ENCODE results near the gene TRAPPC6A.

The TRAPPC6A gene

GRCh38 chr19:45146251-45146650 lies 31.8 kb downstream of the TRAPPC6A start:
- DNase-seq: no peak

DNA sequence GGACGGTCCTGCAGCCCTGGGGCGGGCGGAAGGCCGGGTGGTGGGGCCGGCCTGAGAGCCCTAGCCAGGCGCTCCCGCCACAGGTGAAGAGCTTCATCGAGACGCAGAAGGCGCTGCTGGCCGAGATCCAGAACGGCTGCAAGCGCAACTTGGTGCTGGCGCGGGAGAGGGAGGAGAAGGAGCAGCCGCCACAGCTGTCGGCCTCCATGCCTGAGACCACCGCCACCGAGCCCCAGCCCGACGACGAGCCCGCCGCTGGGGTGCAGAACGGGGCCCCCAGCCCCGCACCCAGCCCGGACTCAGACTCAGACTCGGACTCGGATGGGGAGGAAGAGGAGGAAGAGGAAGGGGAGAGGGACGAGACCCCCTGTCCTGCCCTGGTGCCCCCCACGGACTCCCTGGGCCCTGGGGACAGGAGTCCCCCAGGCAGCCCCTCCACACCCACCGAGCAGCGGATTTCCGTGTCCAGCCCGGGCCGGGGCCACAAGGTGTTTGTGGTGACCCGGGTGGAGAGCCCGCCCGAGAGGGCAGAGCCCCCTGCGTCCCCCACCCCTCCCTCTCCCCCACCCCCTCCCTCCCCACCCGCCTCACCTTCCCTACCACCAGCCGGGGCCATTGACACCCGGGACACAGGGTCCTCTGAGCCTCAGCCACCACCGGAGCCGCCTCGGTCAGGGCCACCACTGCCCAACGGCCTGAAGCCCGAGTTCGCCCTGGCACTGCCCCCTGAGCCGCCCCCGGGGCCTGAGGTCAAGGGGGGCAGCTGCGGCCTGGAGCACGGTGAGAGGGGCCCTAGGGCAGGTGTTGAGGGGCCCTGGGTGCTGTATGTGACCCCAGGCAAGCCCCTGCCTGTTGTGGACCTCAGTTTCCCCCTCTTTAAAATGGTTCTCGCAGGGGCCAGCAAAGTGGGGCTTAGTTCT lies 32.5 kb downstream of the TRAPPC6A start:
- DNase-seq: no peak

DNA sequence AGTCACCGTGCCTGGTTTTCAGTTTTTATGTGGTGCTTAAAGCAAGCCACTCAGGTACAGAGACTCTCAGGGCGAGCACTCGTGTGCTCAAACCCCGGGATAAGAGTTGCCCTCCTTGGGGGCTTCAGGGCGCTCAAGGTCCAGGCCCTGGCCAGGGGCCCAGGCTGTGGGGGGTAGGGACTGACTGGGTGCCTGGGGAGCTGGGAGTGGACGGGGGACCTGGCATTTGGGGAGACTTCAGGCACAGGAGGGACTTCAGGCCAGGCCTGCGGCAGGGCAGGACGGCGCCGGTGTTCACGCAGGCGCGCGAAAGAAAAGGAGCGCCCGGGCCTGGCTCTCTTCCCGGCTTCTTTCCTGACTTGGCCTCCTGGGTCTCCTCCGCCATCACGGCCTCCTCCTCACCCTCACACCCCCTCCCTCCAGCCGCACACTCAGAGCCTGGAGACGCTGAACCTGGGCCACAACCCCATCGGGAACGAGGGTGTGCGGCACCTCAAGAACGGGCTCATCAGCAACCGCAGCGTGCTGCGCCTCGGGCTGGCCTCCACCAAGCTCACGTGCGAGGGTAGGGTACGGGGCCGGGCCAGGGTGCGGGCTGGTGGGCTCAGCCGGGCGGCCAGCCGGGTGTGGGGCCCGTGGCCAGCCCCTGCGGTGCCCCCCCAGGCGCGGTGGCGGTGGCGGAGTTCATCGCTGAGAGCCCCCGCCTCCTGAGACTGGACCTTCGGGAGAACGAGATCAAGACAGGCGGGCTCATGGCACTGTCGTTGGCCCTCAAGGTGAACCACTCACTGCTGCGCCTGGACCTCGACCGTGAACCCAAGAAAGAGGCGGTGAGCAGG lies 33.4 kb downstream of the TRAPPC6A start:
- DNase-seq: no peak

GRCh38 chr19:45142726-45143110 lies 35.3 kb downstream of the TRAPPC6A start:
- no peak for DNase-seq

- DNase-seq: no peak
Observed at GRCh38 chr19:45142016-45142725, 35.9 kb downstream of the TRAPPC6A start.

DNA sequence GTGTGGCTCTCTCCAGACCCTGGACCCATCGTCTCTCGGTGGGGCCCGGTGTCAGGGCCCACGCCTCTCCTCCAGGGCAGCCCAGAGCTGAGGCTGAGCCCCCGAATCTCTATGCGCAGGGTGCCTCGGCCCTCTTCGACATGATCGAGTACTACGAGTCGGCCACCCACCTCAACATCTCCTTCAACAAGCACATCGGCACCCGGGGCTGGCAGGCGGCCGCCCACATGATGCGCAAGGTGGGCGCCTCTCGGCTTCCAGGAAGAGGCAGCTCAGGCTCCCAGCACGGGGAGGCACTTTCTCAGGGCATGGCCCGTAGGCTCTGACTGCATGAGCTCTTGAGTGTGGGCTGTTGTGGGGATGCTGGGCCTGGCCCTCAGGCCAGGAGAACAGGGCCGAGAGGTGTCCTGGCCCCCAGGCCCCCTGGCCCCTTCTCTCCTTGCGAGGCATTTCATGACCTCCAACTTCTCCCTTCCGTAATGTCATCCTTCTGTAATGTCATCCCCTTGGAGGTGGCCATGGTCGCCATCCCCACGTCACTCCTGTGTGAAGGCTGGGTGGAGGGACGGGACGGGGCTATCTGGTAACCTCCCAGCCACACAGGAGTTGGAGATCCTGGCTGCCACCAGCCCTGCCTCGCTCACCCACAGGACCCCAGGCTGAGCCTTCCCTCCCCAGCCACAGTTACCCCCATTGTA lies 36.7 kb downstream of the TRAPPC6A start:
- DNase-seq: no peak

DNA sequence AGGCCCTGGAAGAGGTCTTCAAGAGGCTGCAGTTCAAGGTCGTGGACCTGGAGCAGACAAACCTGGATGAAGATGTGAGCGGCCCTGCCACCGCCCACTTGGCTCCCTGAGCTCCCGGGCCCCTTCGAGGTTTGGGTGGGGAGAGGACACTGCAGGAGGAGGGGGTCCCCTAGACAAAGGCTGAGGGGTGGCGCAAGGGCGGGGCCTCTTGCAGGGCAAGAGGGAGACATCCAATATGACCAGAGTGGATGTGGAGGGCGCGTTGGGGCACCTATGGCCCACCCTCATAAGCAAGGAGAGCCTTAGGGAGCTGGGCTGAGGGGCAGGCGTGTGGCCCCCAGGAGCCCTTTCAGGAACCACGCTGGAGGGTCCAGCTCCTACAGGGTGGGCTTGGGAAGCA lies 37.5 kb downstream of the TRAPPC6A start:
- DNase-seq: no peak

- no peak for DNase-seq
Observed at GRCh38 chr19:45140144-45140503, 37.9 kb downstream of the TRAPPC6A start.

- no peak for DNase-seq
Observed at GRCh38 chr19:45139286-45140143, 38.5 kb downstream of the TRAPPC6A start.

GRCh38 chr19:45138303-45138751 lies 39.7 kb downstream of the TRAPPC6A start:
- DNase-seq: no peak

DNA sequence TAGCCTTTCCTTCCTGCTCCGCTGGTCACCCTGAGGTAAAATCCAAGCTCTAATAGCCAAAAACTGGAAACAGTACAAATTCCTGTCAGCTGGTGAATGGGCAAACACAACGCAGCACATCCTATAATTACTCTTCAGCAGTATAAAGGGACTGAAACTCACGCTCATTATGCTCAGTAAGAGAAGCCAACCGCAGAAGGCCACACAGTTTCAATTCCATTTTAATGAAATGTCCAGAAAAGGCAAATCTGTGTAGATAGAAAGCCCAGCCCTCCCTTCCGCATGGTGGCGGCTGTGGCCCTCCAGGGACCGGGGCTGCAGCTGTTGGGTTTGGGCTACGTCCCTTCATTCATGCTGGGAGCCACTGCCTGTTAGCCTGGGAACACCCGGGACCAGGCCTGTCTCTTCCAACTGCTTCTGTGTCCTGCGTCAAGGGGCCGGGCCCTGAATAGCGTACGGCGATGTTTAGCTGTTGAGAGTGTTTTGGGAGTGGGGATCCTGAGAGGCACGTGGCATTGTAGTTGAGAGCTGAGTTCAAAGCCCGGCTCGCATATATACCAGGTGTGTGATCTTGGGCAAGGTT lies 40.8 kb downstream of the TRAPPC6A start:
- DNase-seq: peak; percentile 87

DNA sequence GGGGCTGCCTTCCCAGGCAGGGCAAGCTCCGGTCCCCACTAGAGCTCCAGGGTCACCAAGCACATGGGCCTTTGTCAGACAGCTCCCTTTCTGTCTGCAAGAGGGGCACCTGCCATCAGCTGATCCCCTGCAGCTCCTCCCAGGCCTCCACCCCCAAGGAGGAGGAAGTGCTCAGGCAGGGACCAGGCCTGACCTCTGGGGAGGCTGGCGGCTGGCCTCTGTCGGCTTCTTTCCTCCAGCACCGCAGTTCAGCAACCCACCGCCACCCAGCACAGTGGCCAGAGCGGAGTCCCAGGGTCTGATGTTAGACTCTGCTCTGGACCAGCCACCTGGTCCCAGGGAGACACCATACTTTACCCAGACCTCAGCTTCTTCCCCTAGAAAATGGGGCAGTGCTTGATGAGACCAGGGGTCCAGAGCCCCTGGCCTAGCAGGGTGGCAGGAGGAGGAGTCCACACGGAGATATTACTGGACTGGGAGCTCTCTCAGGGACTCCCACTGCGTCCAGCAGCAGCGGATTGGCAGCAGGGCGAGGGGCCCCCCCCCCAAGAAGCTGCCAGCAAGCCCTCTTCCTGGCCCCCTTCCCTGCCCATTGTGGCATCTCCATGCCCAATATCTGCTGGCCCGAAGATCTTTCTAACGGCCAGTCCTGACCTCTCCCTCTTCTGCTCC lies 41.4 kb downstream of the TRAPPC6A start:
- DNase-seq: peak; percentile 78

GRCh38 chr19:45135176-45135885 lies 42.7 kb downstream of the TRAPPC6A start:
- no peak for DNase-seq

DNA sequence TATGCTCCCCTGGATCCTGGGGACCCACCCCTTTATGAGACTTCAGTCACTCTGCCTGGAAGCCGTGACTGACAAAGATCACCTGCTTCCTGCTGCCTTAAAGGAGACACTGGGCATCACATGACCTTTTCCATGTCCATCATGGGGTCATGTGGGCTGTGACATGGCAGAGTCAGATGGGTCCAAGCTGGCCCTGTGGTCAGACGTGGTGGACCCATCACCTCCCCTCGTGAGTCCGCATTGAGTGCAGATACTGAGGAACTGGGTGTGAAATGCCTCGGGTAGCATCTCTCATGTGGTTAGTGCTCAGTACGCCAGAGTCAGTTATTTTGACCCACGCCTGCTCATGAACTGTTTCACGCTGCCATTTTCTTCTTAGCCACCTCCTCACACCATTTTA lies 44.4 kb downstream of the TRAPPC6A start:
- DNase-seq: no peak

GRCh38 chr19:45130888-45131615 lies 47.0 kb downstream of the TRAPPC6A start:
- no peak for DNase-seq

DNA sequence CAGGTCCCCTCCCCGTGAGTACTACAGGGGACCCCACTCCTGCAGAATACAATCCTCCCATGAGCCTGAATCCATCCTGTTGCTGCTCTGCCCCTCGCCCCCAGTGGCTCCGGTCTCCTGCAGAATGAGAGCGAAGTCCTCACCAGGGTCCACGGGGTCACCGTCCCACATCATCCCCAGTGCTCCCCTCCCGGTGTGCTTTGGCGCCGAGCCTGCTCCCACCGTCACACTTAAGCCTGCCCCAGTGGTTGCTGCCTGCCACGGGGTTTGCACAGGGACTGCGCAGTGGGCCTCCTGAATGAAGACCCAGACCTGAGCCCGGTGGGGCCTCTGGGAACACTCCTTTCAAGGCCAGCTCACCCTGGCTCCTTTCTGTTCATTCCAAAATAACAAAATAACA lies 47.8 kb downstream of the TRAPPC6A start:
- no peak for DNase-seq

DNA sequence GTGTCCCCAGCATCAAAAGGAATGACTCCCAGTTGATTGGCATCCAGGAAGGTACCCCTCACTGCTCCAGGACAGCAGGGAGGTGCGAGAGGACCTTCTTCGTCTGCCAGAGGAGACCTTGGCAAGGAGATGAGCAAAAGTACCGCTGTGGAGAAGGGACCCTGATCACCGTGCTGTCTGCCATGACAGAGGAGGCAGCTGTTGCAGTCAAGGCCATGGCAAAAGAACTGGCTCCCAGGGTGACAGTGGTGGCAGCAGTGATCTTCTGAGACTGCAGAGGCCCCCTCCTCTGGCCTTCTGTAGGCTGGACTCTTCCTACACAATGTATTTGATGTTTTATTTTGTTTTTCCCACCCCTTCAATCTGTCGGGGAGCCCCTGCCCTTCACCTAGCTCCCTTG lies 49.2 kb downstream of the TRAPPC6A start:
- no peak for DNase-seq

DNA sequence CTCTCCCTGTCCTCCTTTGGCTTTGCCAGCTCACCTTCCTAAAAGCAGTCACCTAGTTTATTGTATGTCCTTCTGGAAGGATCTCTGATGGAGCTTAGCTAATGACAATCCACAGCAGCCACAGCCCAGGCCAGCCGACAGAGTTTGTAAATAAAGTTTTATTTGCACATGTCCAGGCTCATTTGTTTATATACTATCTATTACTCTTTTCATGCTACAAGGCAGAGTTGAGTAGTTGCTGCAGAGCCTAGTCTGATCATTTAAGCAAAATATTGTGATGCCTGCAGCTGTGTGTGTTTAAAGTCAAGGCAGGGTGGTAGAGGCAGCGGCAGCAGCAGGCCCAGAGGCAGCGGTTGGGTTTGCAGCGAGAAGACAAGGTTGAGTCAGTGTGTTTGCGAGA lies 49.9 kb downstream of the TRAPPC6A start:
- no peak for DNase-seq

DNA sequence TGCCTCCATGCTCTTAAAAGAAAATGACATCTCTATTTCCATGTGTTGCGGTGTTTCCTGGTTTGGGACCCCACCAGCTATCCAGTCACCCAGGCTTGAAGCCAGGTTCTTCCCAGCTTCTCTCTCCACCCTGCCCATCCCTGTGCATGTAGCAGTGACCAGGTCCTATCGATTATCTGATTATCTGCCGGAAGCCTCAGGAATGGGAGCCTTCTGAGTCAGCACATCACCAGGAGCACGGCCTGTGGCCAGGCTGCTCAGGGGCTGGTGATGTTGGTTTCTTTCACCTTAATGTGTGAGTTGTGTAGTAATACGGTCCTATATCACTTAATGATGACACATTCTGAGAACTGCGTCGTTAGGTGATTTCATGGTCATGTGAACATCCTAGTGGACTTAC lies 51.4 kb downstream of the TRAPPC6A start:
- DNase-seq: no peak
